ENCODE results near the gene CCR3.

CCR3 gene

GRCh38 chr3:46278816-46279672, 36.8 kb downstream of the CCR3 start:
- TF ChIP-seq, protein P1, sequence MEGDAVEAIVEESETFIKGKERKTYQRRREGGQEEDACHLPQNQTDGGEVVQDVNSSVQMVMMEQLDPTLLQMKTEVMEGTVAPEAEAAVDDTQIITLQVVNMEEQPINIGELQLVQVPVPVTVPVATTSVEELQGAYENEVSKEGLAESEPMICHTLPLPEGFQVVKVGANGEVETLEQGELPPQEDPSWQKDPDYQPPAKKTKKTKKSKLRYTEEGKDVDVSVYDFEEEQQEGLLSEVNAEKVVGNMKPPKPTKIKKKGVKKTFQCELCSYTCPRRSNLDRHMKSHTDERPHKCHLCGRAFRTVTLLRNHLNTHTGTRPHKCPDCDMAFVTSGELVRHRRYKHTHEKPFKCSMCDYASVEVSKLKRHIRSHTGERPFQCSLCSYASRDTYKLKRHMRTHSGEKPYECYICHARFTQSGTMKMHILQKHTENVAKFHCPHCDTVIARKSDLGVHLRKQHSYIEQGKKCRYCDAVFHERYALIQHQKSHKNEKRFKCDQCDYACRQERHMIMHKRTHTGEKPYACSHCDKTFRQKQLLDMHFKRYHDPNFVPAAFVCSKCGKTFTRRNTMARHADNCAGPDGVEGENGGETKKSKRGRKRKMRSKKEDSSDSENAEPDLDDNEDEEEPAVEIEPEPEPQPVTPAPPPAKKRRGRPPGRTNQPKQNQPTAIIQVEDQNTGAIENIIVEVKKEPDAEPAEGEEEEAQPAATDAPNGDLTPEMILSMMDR (IDR thresholded peaks at IDR 0.05): no peak

DNA sequence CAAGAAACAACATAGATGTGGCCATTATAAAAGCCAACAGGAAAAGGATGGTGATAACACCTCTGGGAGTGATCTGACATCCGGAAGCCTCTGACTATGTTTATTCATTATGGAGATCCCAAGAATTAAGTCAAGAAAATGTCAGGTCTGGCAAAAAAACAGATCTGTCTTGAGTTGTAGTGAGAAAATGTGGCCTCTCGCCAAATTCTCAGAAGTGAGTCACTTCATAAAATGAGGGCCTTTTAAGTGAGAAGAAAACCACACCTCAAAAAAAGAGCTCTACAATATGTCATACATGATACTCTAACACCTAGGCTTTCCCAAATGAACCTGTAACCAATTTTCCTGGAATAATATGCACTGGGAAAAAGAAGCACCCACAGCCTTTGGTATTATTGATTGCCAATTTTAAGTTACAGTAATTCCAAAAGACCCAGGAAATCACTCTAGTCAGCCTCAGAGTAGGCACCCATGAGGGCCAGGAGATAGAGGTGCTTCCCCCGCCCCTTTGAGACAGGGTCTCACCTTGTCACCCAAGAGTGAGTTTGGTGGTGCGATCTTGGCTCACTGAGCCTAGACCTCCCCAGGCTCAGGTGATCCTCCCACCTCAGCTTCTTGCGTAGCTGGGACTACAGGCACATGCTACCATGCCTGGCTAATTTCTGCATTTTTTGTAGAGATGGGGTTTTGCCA, 38.0 kb downstream of the CCR3 start:
- TF ChIP-seq, protein P1 (IDR thresholded peaks at IDR 0.05): no peak

DNA sequence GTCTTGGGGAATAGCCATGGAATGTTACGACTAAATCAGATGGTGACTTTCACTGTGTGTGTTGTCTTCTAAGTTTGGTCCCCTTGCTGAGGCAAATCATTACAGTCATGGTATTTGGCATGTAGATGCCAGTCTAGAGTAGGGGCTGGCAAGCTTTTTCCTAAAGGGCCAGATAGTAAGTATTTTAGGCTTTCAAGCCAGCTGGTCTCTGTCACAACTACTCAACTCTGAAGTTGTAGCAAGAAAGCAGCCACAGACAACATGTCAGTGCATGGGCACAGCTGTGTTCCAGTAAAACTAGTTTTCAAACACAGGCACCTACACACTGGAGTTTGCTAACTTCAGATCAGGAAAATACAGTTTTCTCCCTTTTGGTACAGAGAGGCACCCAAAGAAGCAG, 39.3 kb downstream of the CCR3 start:
- TF ChIP-seq, protein P1 (IDR thresholded peaks at IDR 0.05): no peak

- TF ChIP-seq, protein P1 (IDR thresholded peaks at IDR 0.05): no peak
These were observed 39.8 kb downstream of the CCR3 start for GRCh38 chr3:46282041-46282440.

DNA sequence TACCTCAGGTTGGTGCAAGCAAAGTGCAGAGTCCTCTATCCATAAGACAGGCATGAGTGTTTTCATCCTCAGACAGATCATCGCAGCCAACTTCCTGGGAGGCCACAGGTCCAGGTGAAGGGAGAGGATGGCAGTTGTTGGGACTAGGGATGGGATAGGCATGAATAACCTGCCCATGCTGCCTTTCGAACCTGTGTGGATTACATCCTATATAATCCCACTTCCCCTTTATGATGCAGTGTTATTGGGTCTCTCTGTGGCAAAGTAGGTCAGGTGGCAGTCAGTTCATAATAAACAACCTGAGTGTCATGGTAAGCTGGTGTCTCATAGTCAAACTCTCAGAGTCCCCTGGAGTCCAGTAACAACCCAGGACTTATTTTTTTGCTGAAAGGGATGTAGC, 40.4 kb downstream of the CCR3 start:
- TF ChIP-seq, protein P1 (IDR thresholded peaks at IDR 0.05): no peak

DNA sequence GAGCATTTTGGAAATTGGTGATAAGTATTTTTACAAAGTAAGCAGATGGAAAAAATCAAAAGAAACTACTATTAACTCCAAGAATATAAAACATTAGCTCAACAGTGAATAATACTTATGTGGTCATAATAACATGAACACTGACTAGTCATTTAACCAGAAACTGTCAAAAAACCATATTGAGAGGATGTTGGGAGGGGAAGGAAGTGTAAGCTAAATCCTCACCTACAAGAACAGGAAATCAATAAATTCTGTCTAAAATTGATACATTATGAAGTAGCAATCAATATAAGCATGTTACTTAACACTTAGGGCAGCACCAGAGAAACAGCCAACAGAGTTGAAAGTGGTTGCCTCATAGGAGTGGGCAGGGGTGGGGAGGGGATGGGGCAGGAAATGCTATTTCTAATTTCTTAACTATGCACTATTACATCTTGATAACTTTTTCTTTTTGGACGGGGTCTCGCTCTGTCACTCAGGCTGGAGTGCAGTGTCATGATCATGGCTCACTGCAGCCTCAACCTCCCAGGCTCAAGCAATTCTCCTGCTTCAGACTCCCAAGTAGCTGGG, 41.7 kb downstream of the CCR3 start:
- TF ChIP-seq, protein P1 (IDR thresholded peaks at IDR 0.05): no peak

DNA sequence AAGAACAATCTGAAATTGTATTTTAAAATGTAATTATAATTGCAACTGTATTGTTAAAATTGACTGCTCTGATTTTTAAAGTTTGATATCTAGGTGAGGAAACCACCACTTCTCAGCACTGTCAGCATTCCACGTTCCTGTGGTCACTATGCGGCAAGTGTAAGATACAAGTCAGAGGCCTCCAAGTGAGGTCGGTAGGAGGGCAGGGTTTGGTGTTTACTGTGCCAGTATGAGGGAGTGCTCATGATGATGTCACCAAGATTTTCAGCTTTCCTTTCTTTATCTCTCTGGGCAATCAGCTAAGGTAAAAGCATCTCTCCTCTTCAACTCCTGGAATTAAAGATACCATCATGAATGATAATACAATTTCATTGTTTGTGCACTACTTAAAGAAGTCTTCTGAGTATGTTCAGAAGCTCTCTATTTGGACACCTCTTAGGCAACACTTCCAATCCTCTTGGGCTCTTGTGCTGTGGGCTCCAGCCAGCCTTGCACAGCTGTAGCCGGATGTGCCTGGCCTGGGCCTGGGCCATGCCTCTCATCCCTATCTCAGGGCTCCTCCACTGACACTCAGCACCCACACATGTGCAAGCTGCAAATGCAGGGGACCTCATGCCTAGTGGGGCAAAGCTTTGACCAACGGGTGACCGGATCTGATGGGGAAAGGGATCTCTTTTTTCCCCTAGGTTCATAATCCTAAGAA, 42.9 kb downstream of the CCR3 start:
- TF ChIP-seq, protein P1 (IDR thresholded peaks at IDR 0.05): no peak
